BE2C (cell line): ENCODE measurements around the gene TASP1.

Experiments used
- DNase-seq: peaks from one replicate; pipeline ENCODE4 v3.0.0-alpha.2; 2020
- H3K27me3 ChIP-seq: fragments of 250-450 bp; sonication (Bioruptor Pico); 2 replicates; pipeline ENCODE4 v1.5.1; 2020; ENCODE audit warnings: mild to moderate bottlenecking
- H3K36me3 ChIP-seq: fragments of 250-450 bp; sonication (Bioruptor Pico); 2 replicates; pipeline ENCODE4 v1.5.1; 2020; ENCODE audit warnings: mild to moderate bottlenecking
- H3K4me1 ChIP-seq: fragments of 250-450 bp; sonication (Bioruptor Pico); 2 replicates; pipeline ENCODE4 v1.5.1; 2020
- H3K4me3 ChIP-seq: 2 replicates; pipeline ENCODE4 v1.5.1; 2011; ENCODE audit warnings: low read depth, low read length
- H3K9me3 ChIP-seq: fragments of 250-450 bp; sonication (Bioruptor Pico); 2 replicates; pipeline ENCODE4 v1.5.1; 2020
- CTCF ChIP-seq: IDR thresholded peaks from 2 replicates; pipeline ENCODE4 v1.5.1; 2012; ENCODE audit warnings: mild to moderate bottlenecking, low read depth, low read length

The TASP1 gene

GRCh38 chr20:13510837-13511488 is 127.8 kb downstream of the TASP1 start:
- Histone ChIP-seq H3K9me3 (no peaks in the 10 kb centered on the region), H3K4me3 (no peak overlapping the region), H3K27me3 (no peaks in the 10 kb centered on the region), H3K4me1 (no peaks in the 10 kb centered on the region), H3K36me3 (peaks cover 3% of the 10 kb centered on the region; the same call in 1 of the 2 replicates)
- TF ChIP-seq CTCF = no peak
- no peak for DNase-seq

GRCh38 chr20:13507646-13508045 is 131.1 kb downstream of the TASP1 start:
- TF ChIP-seq CTCF = no peak
- H3K9me3 ChIP-seq = no peaks in the 10 kb centered on the region
- H3K27me3 ChIP-seq = no peaks in the 10 kb centered on the region
- H3K4me1 ChIP-seq = no peaks in the 10 kb centered on the region
- DNase-seq = no peak
- H3K4me3 ChIP-seq = no peak overlapping the region
- peaks cover 3% of the 10 kb centered on the region; the same call in 1 of the 2 replicates for H3K36me3 ChIP-seq

GRCh38 chr20:13501500-13501899 is 137.2 kb downstream of the TASP1 start:
- no peak for DNase-seq
- no peaks in the 10 kb centered on the region for H3K4me1 ChIP-seq
- H3K27me3 ChIP-seq = no peaks in the 10 kb centered on the region
- no peak overlapping the region for H3K4me3 ChIP-seq
- H3K36me3 ChIP-seq = no peaks in the 10 kb centered on the region
- no peaks in the 10 kb centered on the region for H3K9me3 ChIP-seq
- TF ChIP-seq CTCF = no peak

- H3K9me3 ChIP-seq = no peaks in the 10 kb centered on the region
- no peak for TF ChIP-seq CTCF
- DNase-seq = no peak
Measured at GRCh38 chr20:13494019-13494418, 144.7 kb downstream of the TASP1 start.

GRCh38 chr20:13493143-13493542 is 145.6 kb downstream of the TASP1 start:
- DNase-seq = no peak
- Histone ChIP-seq H3K27me3 (no peaks in the 10 kb centered on the region), H3K9me3 (no peaks in the 10 kb centered on the region), H3K4me3 (no peak overlapping the region), H3K4me1 (no peaks in the 10 kb centered on the region), H3K36me3 (no peaks in the 10 kb centered on the region)
- TF ChIP-seq CTCF = no peak

More at GRCh38 chr20:13494019-13494418, 144.7 kb downstream of the TASP1 start:
- no peak overlapping the region for H3K4me3 ChIP-seq
- no peaks in the 10 kb centered on the region for H3K4me1 ChIP-seq
- H3K36me3 ChIP-seq = no peaks in the 10 kb centered on the region
- no peaks in the 10 kb centered on the region for H3K27me3 ChIP-seq

- DNase-seq = no peak
- H3K9me3 ChIP-seq = no peaks in the 10 kb centered on the region
- H3K36me3 ChIP-seq = no peaks in the 10 kb centered on the region
- H3K4me3 ChIP-seq = no peak overlapping the region
- no peaks in the 10 kb centered on the region for H3K4me1 ChIP-seq
- H3K27me3 ChIP-seq = no peaks in the 10 kb centered on the region
- TF ChIP-seq CTCF = no peak
Measured at GRCh38 chr20:13492001-13492481, 146.7 kb downstream of the TASP1 start.
